Activated CD8-positive, alpha-beta memory T cell treated with anti-CD3 and anti-CD28 coated beads, Interleukin-2, amount 50 U/mL, for 48 hours (primary cell): ENCODE data around the gene GRAMD4.
A peak's percentile ranks its signal among the peaks of the same experiment; 100 is the strongest.

Experiments
- DNase-seq: peaks from one replicate; pipeline ENCODE4 v3.0.0-alpha.2; 2020

GRAMD4 gene

GRCh38 chr22:46583571-46583970 is 36.6 kb upstream of the GRAMD4 start:
- no peak for DNase-seq

DNA sequence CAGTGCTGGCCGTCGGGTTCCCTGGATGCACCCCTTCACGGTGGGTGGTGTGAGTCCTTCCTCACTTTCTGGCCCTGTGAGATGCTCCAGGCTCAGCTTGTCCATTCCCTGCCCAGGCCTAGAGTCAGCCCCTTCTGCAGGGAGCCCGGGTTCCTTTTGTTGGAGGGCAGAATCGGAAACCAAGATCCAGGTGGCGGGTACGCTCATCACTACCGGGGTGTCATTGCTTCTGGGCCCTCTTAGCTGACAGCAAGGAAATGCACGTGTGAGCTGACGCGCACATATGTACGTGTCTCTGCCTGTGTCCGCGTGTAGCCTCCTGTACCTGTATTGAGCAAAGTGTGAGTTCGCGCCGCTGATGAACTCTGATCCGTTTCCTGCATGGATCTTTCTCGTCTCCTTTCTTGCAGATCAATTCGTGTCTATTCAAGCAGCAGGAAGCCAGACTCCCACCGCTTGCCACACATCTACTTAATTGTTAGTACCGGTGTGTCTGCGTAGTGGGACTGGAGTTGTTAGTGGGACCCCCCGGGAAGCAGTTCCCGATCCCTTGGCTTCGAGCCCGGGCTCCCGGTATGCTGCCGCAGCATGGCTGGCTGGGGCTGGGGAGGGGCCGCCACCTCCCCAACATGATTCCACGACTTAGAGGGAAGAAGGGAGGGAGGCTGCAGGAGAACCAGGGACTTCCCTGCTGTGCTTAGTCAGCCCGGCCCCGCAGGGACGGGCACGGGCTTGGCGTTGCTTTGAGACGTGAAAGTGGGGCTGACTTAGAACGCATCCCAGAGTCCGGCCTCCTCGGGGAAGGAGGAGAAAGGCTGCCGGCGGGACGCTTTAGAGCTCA is 35.9 kb upstream of the GRAMD4 start:
- DNase-seq = no peak

DNA sequence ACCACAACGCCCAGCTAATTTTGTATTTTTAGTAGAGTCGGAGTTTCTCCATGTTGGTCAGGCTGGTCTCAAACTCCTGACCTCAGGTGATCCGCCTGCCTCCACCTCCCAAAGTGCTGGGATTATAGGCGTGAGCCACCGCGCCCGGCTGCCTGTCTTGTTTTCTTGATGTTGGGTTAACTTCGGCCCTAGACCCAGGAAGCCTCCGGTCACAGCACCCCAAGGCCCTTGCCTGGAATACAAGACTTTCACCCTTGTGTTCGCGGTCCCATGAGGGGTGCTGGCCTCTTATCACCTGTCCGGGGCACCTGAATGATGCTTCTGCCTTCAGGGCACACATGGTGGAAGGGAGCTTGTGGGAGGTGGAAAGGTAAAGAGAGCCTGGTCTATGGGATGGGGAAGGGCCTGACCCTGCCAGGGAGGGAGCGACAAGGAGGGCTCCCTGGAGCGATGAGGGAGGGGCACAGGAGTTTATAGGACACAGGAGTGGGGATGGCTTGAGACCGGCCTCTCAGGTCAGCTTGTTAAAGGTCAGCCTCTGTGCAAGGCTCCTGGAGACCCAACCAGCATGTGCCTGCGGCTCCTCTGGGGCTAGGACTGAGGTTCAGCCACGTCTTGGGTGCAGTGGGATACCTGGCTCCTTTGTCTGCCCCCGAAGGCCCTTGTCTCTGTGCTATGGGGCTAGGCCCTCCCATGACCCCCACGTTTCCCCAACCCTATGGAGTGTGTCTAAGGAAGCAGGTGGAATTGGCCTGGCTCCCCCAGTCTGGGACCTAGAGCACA is 34.7 kb upstream of the GRAMD4 start:
- DNase-seq = no peak

DNA sequence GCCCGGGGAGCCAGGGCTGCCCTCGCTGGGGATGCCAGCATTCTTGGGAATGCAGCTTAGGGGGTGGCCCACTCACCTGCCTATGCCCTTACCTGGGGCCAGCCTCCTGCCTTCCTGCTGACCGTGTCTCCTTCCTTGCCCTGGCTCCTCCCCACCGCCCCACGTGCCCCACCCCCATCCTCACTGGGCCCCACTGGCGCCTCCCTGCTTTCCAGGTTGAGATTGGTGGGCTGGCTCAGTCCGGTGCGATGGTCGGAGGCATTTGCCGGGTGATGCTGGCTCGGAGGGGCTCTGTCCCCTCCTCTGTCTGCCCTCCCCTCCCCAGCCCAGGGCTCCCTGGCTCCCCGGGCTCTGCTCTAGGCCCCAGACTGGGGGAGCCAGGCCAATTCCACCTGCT is 34.1 kb upstream of the GRAMD4 start:
- no peak for DNase-seq

- no peak for DNase-seq
Measured at GRCh38 chr22:46586531-46587011, 33.6 kb upstream of the GRAMD4 start.

DNA sequence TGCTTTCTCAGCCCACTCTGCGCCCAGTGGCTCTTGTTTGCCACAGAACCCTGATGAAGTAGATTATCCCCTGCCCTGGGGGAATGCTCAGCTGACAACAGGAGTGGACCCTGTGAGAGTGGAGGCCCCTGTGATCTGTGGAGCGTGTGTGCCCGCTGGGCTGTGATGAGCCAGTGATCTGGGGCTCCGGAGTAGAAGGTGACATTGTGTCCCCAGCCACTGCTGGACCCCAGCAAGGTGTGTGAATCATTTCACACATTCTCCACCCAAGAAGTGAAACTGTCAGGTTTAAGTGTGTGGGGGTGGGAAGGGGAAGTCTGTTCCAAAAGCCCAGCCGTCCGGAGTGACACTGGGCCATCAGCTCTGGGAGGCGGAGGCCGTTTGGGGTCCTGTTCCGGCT is 33.1 kb upstream of the GRAMD4 start:
- no peak for DNase-seq

DNA sequence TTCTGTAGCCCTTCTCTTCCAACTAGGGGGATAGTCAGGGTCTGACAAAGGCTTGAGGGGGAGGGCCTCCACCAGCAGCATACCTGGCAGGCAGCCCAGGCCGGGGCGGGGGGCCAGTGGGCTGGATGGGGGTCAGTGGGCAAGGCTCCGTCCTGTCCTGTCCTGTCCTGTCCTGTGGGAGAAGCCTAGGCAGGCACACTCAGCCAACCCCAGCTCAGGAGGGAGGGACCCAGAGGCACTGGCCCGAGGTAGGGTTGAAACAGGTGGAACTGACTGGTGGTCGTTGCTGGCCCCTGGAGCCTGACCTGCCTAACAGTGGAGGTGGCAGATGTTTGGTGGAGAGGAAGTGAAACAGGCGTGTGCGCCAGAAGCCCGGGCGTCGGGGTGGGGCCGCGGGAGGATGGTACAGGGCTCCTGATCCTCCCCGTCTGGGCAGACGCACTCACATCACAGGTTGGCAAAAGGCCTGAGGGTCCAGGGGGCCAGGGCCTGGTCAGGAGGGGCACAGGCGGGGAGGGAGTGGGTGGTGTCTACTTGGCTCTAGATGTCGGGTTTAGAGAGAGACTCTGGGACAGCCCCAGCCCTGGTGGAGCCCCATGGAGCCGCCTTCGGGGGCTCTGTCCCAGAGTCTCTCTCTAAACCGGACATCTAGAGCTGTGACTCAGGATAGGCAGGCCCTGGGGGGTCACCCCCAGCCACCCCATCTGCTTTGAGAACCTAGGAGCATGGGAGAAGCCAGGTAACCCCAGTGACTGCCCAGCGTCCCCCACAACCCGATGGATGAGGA is 32.5 kb upstream of the GRAMD4 start:
- DNase-seq = no peak

- no peak for DNase-seq
Measured at GRCh38 chr22:46588279-46589140, 31.7 kb upstream of the GRAMD4 start.

DNA sequence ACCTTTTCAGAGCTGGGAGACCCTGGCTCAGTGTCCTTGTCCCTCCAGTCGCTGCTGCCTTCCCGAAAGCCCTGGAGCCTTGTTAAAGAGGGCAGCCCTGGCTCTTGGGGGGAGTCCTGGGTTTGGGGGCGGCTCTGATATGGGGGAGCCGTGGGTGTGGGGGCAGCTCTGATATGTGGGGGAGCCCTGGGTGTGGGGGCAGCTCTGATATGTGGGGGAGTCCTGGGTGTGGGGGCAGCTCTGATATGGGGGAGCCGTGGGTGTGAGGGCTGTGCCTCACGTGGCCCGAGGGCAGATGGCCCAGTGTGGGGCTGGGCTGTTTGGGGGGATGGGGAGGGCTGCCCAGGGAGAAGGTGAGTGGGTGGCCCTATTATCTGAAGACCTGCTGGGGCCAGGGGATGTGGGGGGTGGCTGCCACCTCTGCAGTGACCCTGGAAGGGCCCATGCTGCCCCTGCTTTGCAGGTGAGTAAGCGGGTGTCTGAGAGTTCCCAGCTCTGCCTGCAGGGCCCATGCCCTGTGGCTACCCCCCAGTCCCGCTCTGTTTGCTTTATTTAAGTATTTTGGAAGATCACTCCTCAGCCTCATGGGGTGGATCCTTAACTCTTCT is 30.9 kb upstream of the GRAMD4 start:
- DNase-seq = no peak

DNA sequence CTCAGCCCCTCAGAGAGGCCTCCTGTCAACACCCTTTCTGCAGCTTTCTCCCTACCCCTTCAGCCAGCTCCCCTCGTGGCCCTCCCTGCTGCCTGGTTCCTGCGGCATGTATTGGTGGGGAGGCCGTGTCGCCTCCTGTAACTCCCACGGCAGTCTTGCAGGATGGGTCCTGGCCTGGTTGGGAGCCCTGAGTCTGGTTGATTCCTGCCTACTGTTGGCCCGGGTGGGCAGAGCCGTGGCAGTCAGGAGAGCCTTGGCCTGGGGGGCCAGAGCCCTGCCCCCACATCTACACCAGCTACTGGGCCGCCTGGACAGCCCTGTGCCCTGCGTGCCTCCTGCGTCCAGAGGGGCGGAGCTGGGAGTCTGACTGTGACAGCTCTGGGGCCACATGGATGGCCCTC is 30.3 kb upstream of the GRAMD4 start:
- DNase-seq = no peak

DNA sequence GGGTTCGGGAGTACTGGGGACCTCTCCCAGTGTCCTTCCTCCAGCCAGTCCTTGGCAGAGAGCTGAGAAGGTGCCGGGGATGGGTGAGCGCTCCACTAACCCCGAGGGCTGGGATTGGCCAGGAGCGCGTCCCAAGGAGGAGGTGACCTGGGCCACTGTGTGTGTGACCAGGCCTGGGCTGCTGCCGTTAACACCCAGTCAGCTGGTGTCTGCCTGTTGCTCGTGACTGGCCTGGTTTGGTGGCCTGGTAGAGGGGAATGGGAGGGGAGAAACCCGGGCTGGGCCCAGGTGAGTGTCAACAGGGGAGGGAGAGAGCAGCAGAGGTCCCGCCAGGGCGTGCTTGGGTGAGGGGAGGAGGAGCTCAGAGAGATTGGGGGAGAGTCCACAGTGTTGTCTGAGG is 29.9 kb upstream of the GRAMD4 start:
- DNase-seq = no peak

GRCh38 chr22:46591930-46592329 is 28.3 kb upstream of the GRAMD4 start:
- no peak for DNase-seq

DNA sequence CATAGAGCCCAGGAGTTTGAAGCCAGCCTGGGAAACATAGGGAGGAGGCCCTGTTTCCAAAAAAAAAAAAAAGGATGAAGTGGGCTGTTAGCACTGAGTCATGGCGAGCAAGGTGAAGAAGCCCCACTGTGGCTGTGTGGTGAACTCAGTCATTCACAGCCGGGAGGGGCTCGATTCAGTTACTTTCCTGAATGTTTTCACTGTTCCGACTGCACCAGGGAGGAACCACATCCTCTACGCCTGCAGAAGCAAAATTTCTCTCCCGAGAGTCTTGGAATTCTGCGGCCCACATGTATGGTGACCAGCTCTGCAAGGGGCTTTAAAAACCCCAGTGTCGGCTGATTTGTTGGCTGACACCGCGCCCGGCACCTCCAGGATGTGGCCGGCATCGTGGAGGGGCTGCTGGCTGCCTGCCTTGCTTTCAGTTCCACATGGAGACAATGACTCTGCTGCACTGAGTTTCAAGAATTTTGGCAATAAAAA is 27.8 kb upstream of the GRAMD4 start:
- peak; percentile 82 for DNase-seq

DNA sequence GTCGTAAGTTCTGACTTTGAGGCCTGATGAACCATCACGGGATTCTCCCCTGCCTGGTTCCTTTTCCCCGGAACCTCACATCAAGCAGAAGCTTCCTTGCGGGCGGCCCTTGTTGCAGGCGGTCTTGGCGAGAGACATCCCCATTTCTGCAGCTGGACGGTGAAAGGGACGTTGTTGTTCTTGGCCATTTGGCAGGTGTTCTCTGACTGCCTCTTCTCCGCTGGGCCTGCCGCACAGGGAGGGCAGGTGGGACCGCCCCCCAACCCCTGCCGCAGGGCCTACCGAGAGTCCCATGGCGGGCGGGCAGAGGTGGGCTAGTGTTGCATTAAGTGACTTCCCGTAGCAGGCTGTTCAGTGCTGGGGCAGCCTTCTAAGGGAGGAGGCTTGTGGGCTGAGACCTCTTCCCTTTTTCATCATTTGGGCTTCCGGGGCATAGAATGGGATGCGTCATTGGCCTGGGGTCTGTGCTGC is 26.9 kb upstream of the GRAMD4 start:
- DNase-seq = peak; percentile 68

GRCh38 chr22:46593996-46594946 is 25.9 kb upstream of the GRAMD4 start:
- DNase-seq = no peak

- no peak for DNase-seq
Measured at GRCh38 chr22:46594947-46595298, 25.3 kb upstream of the GRAMD4 start.

- no peak for DNase-seq
Measured at GRCh38 chr22:46595545-46595944, 24.6 kb upstream of the GRAMD4 start.

DNA sequence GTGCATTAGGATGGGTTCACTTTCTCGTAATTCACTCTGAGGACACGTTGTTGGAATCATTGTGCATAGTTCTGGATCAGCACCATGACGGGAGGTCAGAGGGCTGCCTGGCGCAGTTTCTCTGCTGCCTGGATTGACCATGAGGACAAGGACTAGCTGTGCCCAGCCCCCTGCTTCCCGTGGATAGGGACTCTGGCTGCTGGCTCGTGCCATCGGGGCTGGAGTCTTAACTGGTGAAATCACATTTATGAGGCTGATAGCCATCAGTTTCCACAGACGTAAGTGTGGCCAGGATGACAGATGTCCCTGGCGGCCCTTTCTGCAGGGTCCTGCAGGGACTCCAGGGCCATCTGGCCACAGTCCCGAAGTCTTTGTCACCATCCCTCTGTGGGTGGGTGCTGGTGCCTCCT is 24.1 kb upstream of the GRAMD4 start:
- DNase-seq = no peak

DNA sequence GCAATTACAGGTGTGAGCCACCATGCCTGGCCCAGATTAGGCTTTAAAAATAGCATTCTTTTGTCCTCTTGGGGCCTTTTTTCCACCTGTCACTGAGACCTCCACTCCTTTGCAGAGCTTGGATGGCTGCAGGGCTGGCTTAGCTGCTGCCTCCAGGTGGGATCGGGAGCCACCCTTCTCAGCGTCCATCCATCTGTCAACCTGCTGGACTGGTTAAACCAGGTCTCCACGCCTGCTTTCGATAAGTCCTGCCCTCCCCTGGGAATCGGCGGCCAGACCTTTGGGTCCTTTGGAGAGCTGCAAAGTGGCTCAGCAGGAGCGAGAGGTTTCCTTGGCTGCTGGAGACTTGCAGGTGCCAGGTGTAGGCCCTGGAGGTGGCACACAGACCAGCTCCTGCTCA is 23.4 kb upstream of the GRAMD4 start:
- no peak for DNase-seq

- DNase-seq = no peak
Measured at GRCh38 chr22:46598224-46598623, 22.0 kb upstream of the GRAMD4 start.
